HCT116 (cell line): ENCODE measurements around the gene ZGPAT. TPM values are rescaled to one million over a fixed set of nuclear protein-coding genes. Genes with fewer than 3 reads are reported as not detected.

Experiments
- ATAC-seq: fragments of 200-7000 bp; cut with Tn5 transposase; 2 replicates; pipeline ENCODE4 v1.9.1; 2020; ENCODE audit warnings: mild to moderate bottlenecking, moderate library complexity
- BruUV-seq: library from RNA; stranded (reverse); fragments of 400-500 nt; replicated peaks from 2 replicates; lab custom pipeline; 2021; lab: Mats Ljungman, UMichigan
- CTCF ChIA-PET: fragments of 300-600 bp; sonication (Branson Sonifier 250); formaldehyde crosslinking; loops from one replicate; lab custom pipeline; 2021; ENCODE audit warnings: antibody characterized with exemption; lab: Charles Lee
- POLR2A ChIA-PET: fragments of 300-600, 350-600 bp; sonication (Branson Sonifier 250); formaldehyde crosslinking; loops from one replicate; lab custom pipeline; 2021; ENCODE audit warnings: antibody characterized with exemption; lab: Charles Lee
- RAD21 ChIA-PET, 2 experiments: fragments of 300-600 bp; sonication (Branson Sonifier 250); formaldehyde crosslinking; loops; one replicate each; lab custom pipeline; 2023; ENCODE audit warnings: low total read pairs in 2 of 2; ENCODE audit not compliant: uncharacterized antibody in 2 of 2, unreplicated experiment in 2 of 2, low non-redundant PET in 1 of 2; lab: Charles Lee
- DNase-seq: peaks from one replicate; pipeline ENCODE4 v3.0.0-alpha.2; 2010; ENCODE audit warnings: low read depth, low spot score
- H2AFZ ChIP-seq: fragments of 200-600 bp; shearing (Covaris generic), sonication (generic); 2 replicates; pipeline ENCODE4 v1.6.1; 2017; ENCODE audit warnings: low read depth, mixed run types, mixed read lengths, antibody characterized with exemption, low read length; ENCODE audit not compliant: poor library complexity, severe bottlenecking
- H3K27ac ChIP-seq: 2 replicates; pipeline ENCODE4 v1.5.1; 2012; ENCODE audit warnings: low read depth, low read length
- H3K27me3 ChIP-seq: fragments of 200-600 bp; sonication (generic); 2 replicates; pipeline ENCODE4 v1.6.1; 2016; ENCODE audit warnings: mixed run types, low read length, mixed read lengths; ENCODE audit not compliant: insufficient read depth
- H3K36me3 ChIP-seq, 2 experiments: fragments of 200-500 bp in 1 of 2; fragments of 200-600 bp in 1 of 2; sonication (Bioruptor generic) in 1 of 2; sonication (generic) in 1 of 2; 2 replicates each; pipeline versions ENCODE4 v1.5.1 to v1.6.1; 2014 to 2016; ENCODE audit warnings: low read length in 2 of 2, inconsistent platforms in 1 of 2, mixed read lengths in 1 of 2, mixed run types in 1 of 2; ENCODE audit not compliant: insufficient read depth in 2 of 2, control insufficient read depth in 1 of 2
- H3K4me1 ChIP-seq, 2 experiments: fragments of 200-600 bp in 1 of 2; sonication (generic) in 1 of 2; 2 replicates each; pipeline versions ENCODE4 v1.5.1 to v1.6.1; 2012 to 2017; ENCODE audit warnings: low read length in 2 of 2, inconsistent platforms in 1 of 2, mild to moderate bottlenecking in 1 of 2, mixed read lengths in 1 of 2, mixed run types in 1 of 2, moderate library complexity in 1 of 2; ENCODE audit not compliant: insufficient read depth in 2 of 2, control insufficient read depth in 1 of 2
- H3K4me2 ChIP-seq: fragments of 200-600 bp; sonication (generic); 2 replicates; pipeline ENCODE4 v1.6.1; 2017; ENCODE audit warnings: mixed run types, low read length, mixed read lengths
- H3K4me3 ChIP-seq, 2 experiments: fragments of 200-600 bp in 1 of 2; sonication (generic) in 1 of 2; replicated peaks in 1 of 2; 2 replicates each; pipeline ENCODE4 v1.5.1; 2011 to 2016; ENCODE audit warnings: low read length in 2 of 2, control low read depth in 1 of 2, low read depth in 1 of 2, mild to moderate bottlenecking in 1 of 2, mixed read lengths in 1 of 2, mixed run types in 1 of 2
- H3K79me2 ChIP-seq: fragments of 200-600 bp; sonication (generic); 2 replicates; pipeline ENCODE4 v1.6.1; 2017; ENCODE audit warnings: mild to moderate bottlenecking, mixed run types, low read length, moderate library complexity, mixed read lengths; ENCODE audit not compliant: insufficient read depth
- H3K9ac ChIP-seq: fragments of 200-600 bp; sonication (generic); 2 replicates; pipeline ENCODE4 v1.6.1; 2016; ENCODE audit warnings: low read length, mixed read lengths
- H3K9me2 ChIP-seq: fragments of 200-600 bp; sonication (generic), shearing (Covaris generic); 2 replicates; pipeline ENCODE4 v1.6.1; 2017; ENCODE audit warnings: mixed run types, mild to moderate bottlenecking, moderate library complexity; ENCODE audit not compliant: insufficient read depth
- H3K9me3 ChIP-seq, 2 experiments: fragments of 200-500 bp in 1 of 2; fragments of 200-600 bp in 1 of 2; sonication (Bioruptor generic) in 1 of 2; sonication (generic) in 1 of 2; 2 replicates each; pipeline ENCODE4 v1.6.1; 2014 to 2017; ENCODE audit warnings: low read length in 2 of 2, mixed read lengths in 2 of 2, inconsistent platforms in 1 of 2, low read depth in 1 of 2, mild to moderate bottlenecking in 1 of 2, mixed run types in 1 of 2, moderate library complexity in 1 of 2; ENCODE audit not compliant: control insufficient read depth in 1 of 2, insufficient read depth in 1 of 2
- H4K20me1 ChIP-seq: fragments of 200-600 bp; sonication (generic), shearing (Covaris generic); 2 replicates; pipeline ENCODE4 v1.6.1; 2017; ENCODE audit warnings: mixed run types, mild to moderate bottlenecking, moderate library complexity; ENCODE audit not compliant: insufficient read depth
- CEBPB ChIP-seq: IDR thresholded peaks from 2 replicates; pipeline ENCODE4 v1.6.1; 2012; ENCODE audit warnings: low read depth
- EGR1 ChIP-seq: IDR thresholded peaks from 2 replicates; pipeline ENCODE4 v1.6.1; 2012; ENCODE audit warnings: low read depth
- ELF1 ChIP-seq: IDR thresholded peaks from 2 replicates; pipeline ENCODE4 v1.6.1; 2012; ENCODE audit warnings: low read depth, borderline replicate concordance
- EZH2 ChIP-seq: fragments of 200-600 bp; sonication (generic); IDR thresholded peaks from 2 replicates; pipeline ENCODE4 v1.6.1; 2017; ENCODE audit warnings: antibody characterized with exemption, mixed run types
- EZH2phosphoT487 ChIP-seq: fragments of 200-600 bp; IDR thresholded peaks from 2 replicates; pipeline ENCODE4 v1.6.1; 2018; ENCODE audit warnings: antibody characterized with exemption, borderline replicate concordance
- FOSL1 ChIP-seq: IDR thresholded peaks from 2 replicates; pipeline ENCODE4 v1.6.1; 2012; ENCODE audit warnings: low read depth
- JUND ChIP-seq: IDR thresholded peaks from 2 replicates; pipeline ENCODE4 v1.6.1; 2012
- POLR2A ChIP-seq: IDR thresholded peaks from 2 replicates; pipeline ENCODE4 v1.7.0; 2011; ENCODE audit warnings: borderline replicate concordance; ENCODE audit not compliant: insufficient read depth, insufficient read length; ENCODE audit errors: extremely low read depth
- RAD21 ChIP-seq: IDR thresholded peaks from 2 replicates; pipeline ENCODE4 v1.6.1; 2012; ENCODE audit warnings: low read depth, mild to moderate bottlenecking
- SIN3A ChIP-seq: IDR thresholded peaks from 2 replicates; pipeline ENCODE4 v1.6.1; 2012; ENCODE audit warnings: low read depth
- SRF ChIP-seq: IDR thresholded peaks from 2 replicates; pipeline ENCODE4 v1.6.1; 2012; ENCODE audit warnings: low read depth
- TCF7L2 ChIP-seq: IDR thresholded peaks from 2 replicates; pipeline ENCODE4 v1.7.0; 2011; ENCODE audit warnings: borderline replicate concordance, inconsistent platforms; ENCODE audit not compliant: insufficient read depth, insufficient read length; ENCODE audit errors: extremely low read depth
- YY1 ChIP-seq: IDR thresholded peaks from 2 replicates; pipeline ENCODE4 v1.6.1; 2011; ENCODE audit warnings: low read length, low read depth, moderate library complexity, mild to moderate bottlenecking; ENCODE audit not compliant: insufficient replicate concordance; ENCODE audit errors: extremely low read depth
- ZFX ChIP-seq: fragments of 450-650 bp; IDR thresholded peaks from 2 replicates; pipeline ENCODE4 v1.6.1; 2017
- ZNF274 ChIP-seq: fragments of 200-500 bp; sonication (Bioruptor generic); IDR thresholded peaks from 2 replicates; pipeline ENCODE4 v1.6.1; 2014; ENCODE audit warnings: mild to moderate bottlenecking, low read depth, low read length, inconsistent platforms
- intact Hi-C: fragments of 100-400 bp; cut with micrococcal nuclease; formaldehyde crosslinking; loops from 2 replicates; pipeline ENCODE4 v1.10.0; 2022
- total RNA-seq: library from RNA; stranded (reverse); gene quantifications from one replicate; pipeline ENCODE4 v1.2.1, GENCODE V29; 2021; ENCODE audit not compliant: unreplicated experiment
- TF ChIP-seq, protein P1 (sequence below), 3 experiments: fragments of 200-600 bp in 1 of 3; sonication (generic) in 1 of 3; IDR thresholded peaks in 2 of 3; conservative IDR thresholded peaks in 1 of 3; 2 replicates each; pipeline ENCODE4 v1.5.1; 2012 to 2017; ENCODE audit warnings: low read depth in 2 of 3, low read length in 2 of 3, antibody characterized with exemption in 1 of 3, borderline replicate concordance in 1 of 3, control low read depth in 1 of 3, mild to moderate bottlenecking in 1 of 3, mixed read lengths in 1 of 3, mixed run types in 1 of 3, moderate library complexity in 1 of 3; ENCODE audit not compliant: insufficient read depth in 1 of 3
- TF ChIP-seq, protein P2 (sequence below): IDR thresholded peaks from 2 replicates; pipeline ENCODE4 v1.6.1; 2011; ENCODE audit warnings: mild to moderate bottlenecking, low read length, moderate library complexity; ENCODE audit not compliant: insufficient replicate concordance; ENCODE audit errors: extremely low read depth
- TF ChIP-seq, protein P3 (sequence below): IDR thresholded peaks from 2 replicates; pipeline ENCODE4 v1.6.1; 2012
- TF ChIP-seq, protein P4 (sequence below): IDR thresholded peaks from 2 replicates; pipeline ENCODE4 v1.6.1; 2012; ENCODE audit warnings: low read depth

ZGPAT gene
- total RNA-seq, 1 experiment from 2014 or later = 30.6 TPM

DNA sequence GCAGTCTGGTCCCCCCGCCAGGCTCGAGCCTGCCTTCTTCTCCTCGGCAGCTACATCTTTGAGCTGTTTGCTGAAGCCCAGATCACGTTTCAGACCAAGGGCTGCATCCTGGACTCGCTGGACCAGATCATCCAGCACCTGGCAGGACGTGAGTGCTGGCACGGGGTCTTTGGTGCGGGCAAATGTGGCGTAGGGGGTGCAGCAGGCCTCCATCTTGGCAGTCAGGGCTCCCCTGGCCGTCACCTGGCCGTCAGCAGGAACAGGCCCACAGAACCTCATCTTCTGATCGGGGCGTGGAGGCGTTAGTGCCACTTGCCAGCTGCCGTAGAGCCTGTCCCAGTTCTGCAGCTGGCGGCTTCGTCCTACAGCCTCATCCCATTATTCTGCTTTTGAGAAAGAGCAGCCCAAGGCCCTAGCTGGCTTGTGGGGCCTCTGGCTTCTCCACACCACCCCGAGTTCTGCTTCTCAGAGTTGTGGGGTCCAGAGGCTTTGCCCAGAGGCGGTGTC lies 28.0 kb upstream of the ZGPAT start:
- Histone ChIP-seq H3K4me3 (no peak overlapping the region), H3K9me2 (no peaks in the 10 kb centered on the region), H3K9ac (no peak overlapping the region), H4K20me1 (no peaks in the 10 kb centered on the region)
- CTCF ChIA-PET = no interaction called here
- intact Hi-C loops = loop anchor here (5.0 kb wide), 1 partner anchor 143 kb away; the partner anchor contains the start of gene PTK6
- no peak for TF ChIP-seq JUND
- TF ChIP-seq, protein P1, sequence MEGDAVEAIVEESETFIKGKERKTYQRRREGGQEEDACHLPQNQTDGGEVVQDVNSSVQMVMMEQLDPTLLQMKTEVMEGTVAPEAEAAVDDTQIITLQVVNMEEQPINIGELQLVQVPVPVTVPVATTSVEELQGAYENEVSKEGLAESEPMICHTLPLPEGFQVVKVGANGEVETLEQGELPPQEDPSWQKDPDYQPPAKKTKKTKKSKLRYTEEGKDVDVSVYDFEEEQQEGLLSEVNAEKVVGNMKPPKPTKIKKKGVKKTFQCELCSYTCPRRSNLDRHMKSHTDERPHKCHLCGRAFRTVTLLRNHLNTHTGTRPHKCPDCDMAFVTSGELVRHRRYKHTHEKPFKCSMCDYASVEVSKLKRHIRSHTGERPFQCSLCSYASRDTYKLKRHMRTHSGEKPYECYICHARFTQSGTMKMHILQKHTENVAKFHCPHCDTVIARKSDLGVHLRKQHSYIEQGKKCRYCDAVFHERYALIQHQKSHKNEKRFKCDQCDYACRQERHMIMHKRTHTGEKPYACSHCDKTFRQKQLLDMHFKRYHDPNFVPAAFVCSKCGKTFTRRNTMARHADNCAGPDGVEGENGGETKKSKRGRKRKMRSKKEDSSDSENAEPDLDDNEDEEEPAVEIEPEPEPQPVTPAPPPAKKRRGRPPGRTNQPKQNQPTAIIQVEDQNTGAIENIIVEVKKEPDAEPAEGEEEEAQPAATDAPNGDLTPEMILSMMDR (IDR thresholded peaks at IDR 0.05 in 2 of 3, conservative IDR thresholded peaks at IDR 0.05 in 1 of 3; ENCODE audit: borderline replicate concordance in 1 of 3, insufficient read depth in 1 of 3, low read depth in 2 of 3, low read length in 2 of 3) = no peak
- TF ChIP-seq, protein P2, sequence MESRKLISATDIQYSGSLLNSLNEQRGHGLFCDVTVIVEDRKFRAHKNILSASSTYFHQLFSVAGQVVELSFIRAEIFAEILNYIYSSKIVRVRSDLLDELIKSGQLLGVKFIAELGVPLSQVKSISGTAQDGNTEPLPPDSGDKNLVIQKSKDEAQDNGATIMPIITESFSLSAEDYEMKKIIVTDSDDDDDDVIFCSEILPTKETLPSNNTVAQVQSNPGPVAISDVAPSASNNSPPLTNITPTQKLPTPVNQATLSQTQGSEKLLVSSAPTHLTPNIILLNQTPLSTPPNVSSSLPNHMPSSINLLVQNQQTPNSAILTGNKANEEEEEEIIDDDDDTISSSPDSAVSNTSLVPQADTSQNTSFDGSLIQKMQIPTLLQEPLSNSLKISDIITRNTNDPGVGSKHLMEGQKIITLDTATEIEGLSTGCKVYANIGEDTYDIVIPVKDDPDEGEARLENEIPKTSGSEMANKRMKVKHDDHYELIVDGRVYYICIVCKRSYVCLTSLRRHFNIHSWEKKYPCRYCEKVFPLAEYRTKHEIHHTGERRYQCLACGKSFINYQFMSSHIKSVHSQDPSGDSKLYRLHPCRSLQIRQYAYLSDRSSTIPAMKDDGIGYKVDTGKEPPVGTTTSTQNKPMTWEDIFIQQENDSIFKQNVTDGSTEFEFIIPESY = no peak
- no peak for TF ChIP-seq POLR2A
- no peak for TF ChIP-seq EZH2
- TF ChIP-seq ELF1 = no peak
- TF ChIP-seq SIN3A = no peak
- TF ChIP-seq CEBPB = no peak
- no peak for TF ChIP-seq SRF
- TF ChIP-seq, protein P3, sequence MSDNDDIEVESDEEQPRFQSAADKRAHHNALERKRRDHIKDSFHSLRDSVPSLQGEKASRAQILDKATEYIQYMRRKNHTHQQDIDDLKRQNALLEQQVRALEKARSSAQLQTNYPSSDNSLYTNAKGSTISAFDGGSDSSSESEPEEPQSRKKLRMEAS = no peak
- no peak for TF ChIP-seq FOSL1
- TF ChIP-seq ZNF274 = no peak
- no peak for TF ChIP-seq EZH2phosphoT487
- no peak for TF ChIP-seq TCF7L2
- no peak for TF ChIP-seq ZFX
- TF ChIP-seq YY1 = no peak
- TF ChIP-seq, protein P4, sequence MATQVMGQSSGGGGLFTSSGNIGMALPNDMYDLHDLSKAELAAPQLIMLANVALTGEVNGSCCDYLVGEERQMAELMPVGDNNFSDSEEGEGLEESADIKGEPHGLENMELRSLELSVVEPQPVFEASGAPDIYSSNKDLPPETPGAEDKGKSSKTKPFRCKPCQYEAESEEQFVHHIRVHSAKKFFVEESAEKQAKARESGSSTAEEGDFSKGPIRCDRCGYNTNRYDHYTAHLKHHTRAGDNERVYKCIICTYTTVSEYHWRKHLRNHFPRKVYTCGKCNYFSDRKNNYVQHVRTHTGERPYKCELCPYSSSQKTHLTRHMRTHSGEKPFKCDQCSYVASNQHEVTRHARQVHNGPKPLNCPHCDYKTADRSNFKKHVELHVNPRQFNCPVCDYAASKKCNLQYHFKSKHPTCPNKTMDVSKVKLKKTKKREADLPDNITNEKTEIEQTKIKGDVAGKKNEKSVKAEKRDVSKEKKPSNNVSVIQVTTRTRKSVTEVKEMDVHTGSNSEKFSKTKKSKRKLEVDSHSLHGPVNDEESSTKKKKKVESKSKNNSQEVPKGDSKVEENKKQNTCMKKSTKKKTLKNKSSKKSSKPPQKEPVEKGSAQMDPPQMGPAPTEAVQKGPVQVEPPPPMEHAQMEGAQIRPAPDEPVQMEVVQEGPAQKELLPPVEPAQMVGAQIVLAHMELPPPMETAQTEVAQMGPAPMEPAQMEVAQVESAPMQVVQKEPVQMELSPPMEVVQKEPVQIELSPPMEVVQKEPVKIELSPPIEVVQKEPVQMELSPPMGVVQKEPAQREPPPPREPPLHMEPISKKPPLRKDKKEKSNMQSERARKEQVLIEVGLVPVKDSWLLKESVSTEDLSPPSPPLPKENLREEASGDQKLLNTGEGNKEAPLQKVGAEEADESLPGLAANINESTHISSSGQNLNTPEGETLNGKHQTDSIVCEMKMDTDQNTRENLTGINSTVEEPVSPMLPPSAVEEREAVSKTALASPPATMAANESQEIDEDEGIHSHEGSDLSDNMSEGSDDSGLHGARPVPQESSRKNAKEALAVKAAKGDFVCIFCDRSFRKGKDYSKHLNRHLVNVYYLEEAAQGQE = no peak
- TF ChIP-seq EGR1 = no peak
- TF ChIP-seq RAD21 = no peak
- TF ChIP-seq, all 23 proteins: peak for 0
- RAD21 ChIA-PET = no interaction called here
- H3K9me3 ChIP-seq = no peaks in the 10 kb centered on the region
- H3K27me3 ChIP-seq = no peaks in the 10 kb centered on the region
- H3K36me3 ChIP-seq = peaks cover 4% of the 10 kb centered on the region in 2 experiments; a peak in 3 of 4 replicates
- peaks cover 18% of the 10 kb centered on the region for H3K79me2 ChIP-seq
- no peak for DNase-seq
- no peak overlapping the region for H3K4me2 ChIP-seq
- POLR2A ChIA-PET = no interaction called here
- no peak for ATAC-seq
- H3K4me1 ChIP-seq = peaks cover 33 to 44% of the 10 kb centered on the region in 2 experiments
- no TSS peak for BruUV-seq
- H3K27ac ChIP-seq = peak overlapping the region; percentile 100; the same call in 1 of the 2 replicates
- no peak overlapping the region for H2AFZ ChIP-seq
